ENCODE results near the gene ARHGAP26.
A peak's percentile ranks its signal among the peaks of the same experiment; 100 is the strongest.
"Not testable (repeated sequence)": the region's sequence is repeated elsewhere in the genome, so short reads cannot be mapped to it uniquely, and the experiment has no call there.

ARHGAP26 gene

GRCh38 chr5:143201589-143201988, 431.4 kb downstream of the ARHGAP26 start:
- DNase-seq (ENCODE audit: low spot score in 2 of 2) (no peak), ATAC-seq (ENCODE audit: low read depth) (no peak)
- H3K4me1 Mint-ChIP-seq, result peaks cover 7% of the 10 kb centered on the region
- H3K27ac Mint-ChIP-seq, result no peak overlapping the region
- no peaks in the 10 kb centered on the region for H3K27me3 Mint-ChIP-seq
- no peak overlapping the region for H3K4me3 Mint-ChIP-seq
- peaks cover 5% of the 10 kb centered on the region for H3K36me3 Mint-ChIP-seq
- peaks cover 5% of the 10 kb centered on the region for H3K9me3 Mint-ChIP-seq

GRCh38 chr5:143203301-143203956, 433.3 kb downstream of the ARHGAP26 start:
- ATAC-seq (ENCODE audit: low read depth); H3K9me3 Mint-ChIP-seq; H3K4me1 Mint-ChIP-seq; H3K36me3 Mint-ChIP-seq; DNase-seq (ENCODE audit: low spot score in 2 of 2); H3K4me3 Mint-ChIP-seq; H3K27me3 Mint-ChIP-seq; H3K27ac Mint-ChIP-seq: not testable (repeated sequence)

- H3K36me3 Mint-ChIP-seq, result peaks cover 7% of the 10 kb centered on the region
- H3K27me3 Mint-ChIP-seq, result no peaks in the 10 kb centered on the region
- no peak overlapping the region for H3K4me3 Mint-ChIP-seq
- peaks cover 8% of the 10 kb centered on the region for H3K4me1 Mint-ChIP-seq
- H3K9me3 Mint-ChIP-seq, result peaks cover 1% of the 10 kb centered on the region
- ATAC-seq (ENCODE audit: low read depth), result no peak
- DNase-seq (ENCODE audit: low spot score in 2 of 2), result no peak
- no peak overlapping the region for H3K27ac Mint-ChIP-seq
Observed at GRCh38 chr5:143204474-143205246, 434.5 kb downstream of the ARHGAP26 start.

- peaks cover 10% of the 10 kb centered on the region for H3K36me3 Mint-ChIP-seq
- H3K9me3 Mint-ChIP-seq, result peaks cover 1% of the 10 kb centered on the region
- DNase-seq (ENCODE audit: low spot score in 2 of 2) (no peak), ATAC-seq (ENCODE audit: low read depth) (no peak)
- no peak overlapping the region for H3K27ac Mint-ChIP-seq
- peaks cover 8% of the 10 kb centered on the region for H3K4me1 Mint-ChIP-seq
- peaks cover 2% of the 10 kb centered on the region for H3K27me3 Mint-ChIP-seq
- H3K4me3 Mint-ChIP-seq, result no peak overlapping the region
Observed at GRCh38 chr5:143205386-143205785, 435.2 kb downstream of the ARHGAP26 start.

- Mint-ChIP-seq H3K9me3 (peaks cover 1% of the 10 kb centered on the region), H3K4me3 (peak overlapping the region; percentile 9), H3K36me3 (peaks cover 10% of the 10 kb centered on the region), H3K27me3 (peaks cover 2% of the 10 kb centered on the region), H3K27ac (no peak overlapping the region), H3K4me1 (peaks cover 8% of the 10 kb centered on the region)
- DNase-seq (ENCODE audit: low spot score in 2 of 2) (no peak), ATAC-seq (ENCODE audit: low read depth) (no peak)
Observed at GRCh38 chr5:143205883-143206195, 435.7 kb downstream of the ARHGAP26 start.

GRCh38 chr5:143206196-143207053, 436.2 kb downstream of the ARHGAP26 start:
- H3K27me3 Mint-ChIP-seq, result peaks cover 2% of the 10 kb centered on the region
- H3K9me3 Mint-ChIP-seq, result peaks cover 1% of the 10 kb centered on the region
- DNase-seq (ENCODE audit: low spot score in 2 of 2) (no peak), ATAC-seq (ENCODE audit: low read depth) (peak; percentile 37)
- H3K4me1 Mint-ChIP-seq, result peaks cover 8% of the 10 kb centered on the region
- H3K36me3 Mint-ChIP-seq, result peaks cover 10% of the 10 kb centered on the region
- peak overlapping the region; percentile 46 for H3K4me3 Mint-ChIP-seq
- peak overlapping the region; percentile 54 for H3K27ac Mint-ChIP-seq

GRCh38 chr5:143207058-143207457, 436.9 kb downstream of the ARHGAP26 start:
- no peak overlapping the region for H3K27ac Mint-ChIP-seq
- H3K9me3 Mint-ChIP-seq, result peaks cover 1% of the 10 kb centered on the region
- ATAC-seq (ENCODE audit: low read depth) (no peak), DNase-seq (ENCODE audit: low spot score in 2 of 2) (no peak)
- peaks cover 8% of the 10 kb centered on the region for H3K4me1 Mint-ChIP-seq
- peak overlapping the region; percentile 9 for H3K4me3 Mint-ChIP-seq
- peaks cover 12% of the 10 kb centered on the region for H3K36me3 Mint-ChIP-seq
- H3K27me3 Mint-ChIP-seq, result peaks cover 2% of the 10 kb centered on the region

GRCh38 chr5:143207563-143208364, 437.6 kb downstream of the ARHGAP26 start:
- peaks cover 8% of the 10 kb centered on the region for H3K36me3 Mint-ChIP-seq
- H3K27me3 Mint-ChIP-seq, result peaks cover 2% of the 10 kb centered on the region
- H3K9me3 Mint-ChIP-seq, result peaks cover 1% of the 10 kb centered on the region
- ATAC-seq (ENCODE audit: low read depth) (no peak), DNase-seq (ENCODE audit: low spot score in 2 of 2) (no peak)
- no peak overlapping the region for H3K4me3 Mint-ChIP-seq
- no peak overlapping the region for H3K27ac Mint-ChIP-seq
- H3K4me1 Mint-ChIP-seq, result peaks cover 8% of the 10 kb centered on the region

GRCh38 chr5:143208365-143208641, 438.1 kb downstream of the ARHGAP26 start:
- peaks cover 1% of the 10 kb centered on the region for H3K9me3 Mint-ChIP-seq
- H3K4me3 Mint-ChIP-seq, result no peak overlapping the region
- peaks cover 2% of the 10 kb centered on the region for H3K27me3 Mint-ChIP-seq
- no peak for DNase-seq (ENCODE audit: low spot score in 2 of 2)
- peaks cover 11% of the 10 kb centered on the region for H3K4me1 Mint-ChIP-seq
- ATAC-seq (ENCODE audit: low read depth), result no peak
- peaks cover 8% of the 10 kb centered on the region for H3K36me3 Mint-ChIP-seq
- no peak overlapping the region for H3K27ac Mint-ChIP-seq

- peaks cover 12% of the 10 kb centered on the region for H3K4me1 Mint-ChIP-seq
- no peak overlapping the region for H3K4me3 Mint-ChIP-seq
- DNase-seq (ENCODE audit: low spot score in 2 of 2), result no peak
- H3K9me3 Mint-ChIP-seq, result peaks cover 1% of the 10 kb centered on the region
- peaks cover 2% of the 10 kb centered on the region for H3K27me3 Mint-ChIP-seq
- no peak for ATAC-seq (ENCODE audit: low read depth)
- peaks cover 8% of the 10 kb centered on the region for H3K36me3 Mint-ChIP-seq
- no peak overlapping the region for H3K27ac Mint-ChIP-seq
Observed at GRCh38 chr5:143208781-143209510, 438.8 kb downstream of the ARHGAP26 start.

- H3K4me3 Mint-ChIP-seq, result no peak overlapping the region
- H3K4me1 Mint-ChIP-seq, result peaks cover 14% of the 10 kb centered on the region
- no peak overlapping the region for H3K27ac Mint-ChIP-seq
- H3K36me3 Mint-ChIP-seq, result peaks cover 8% of the 10 kb centered on the region
- peaks cover 2% of the 10 kb centered on the region for H3K27me3 Mint-ChIP-seq
- ATAC-seq (ENCODE audit: low read depth) (no peak), DNase-seq (ENCODE audit: low spot score in 2 of 2) (no peak)
- H3K9me3 Mint-ChIP-seq, result peaks cover 1% of the 10 kb centered on the region
Observed at GRCh38 chr5:143209881-143210395, 439.8 kb downstream of the ARHGAP26 start.

GRCh38 chr5:143210576-143210975, 440.4 kb downstream of the ARHGAP26 start:
- peaks cover 17% of the 10 kb centered on the region for H3K4me1 Mint-ChIP-seq
- H3K4me3 Mint-ChIP-seq, result no peak overlapping the region
- peaks cover 10% of the 10 kb centered on the region for H3K36me3 Mint-ChIP-seq
- no peak for ATAC-seq (ENCODE audit: low read depth)
- H3K27me3 Mint-ChIP-seq, result peaks cover 2% of the 10 kb centered on the region
- H3K27ac Mint-ChIP-seq, result no peak overlapping the region
- DNase-seq (ENCODE audit: low spot score in 2 of 2), result no peak
- H3K9me3 Mint-ChIP-seq, result peaks cover 1% of the 10 kb centered on the region

- no peak overlapping the region for H3K4me3 Mint-ChIP-seq
- ATAC-seq (ENCODE audit: low read depth), result no peak
- peaks cover 16% of the 10 kb centered on the region for H3K36me3 Mint-ChIP-seq
- no peak overlapping the region for H3K27ac Mint-ChIP-seq
- DNase-seq (ENCODE audit: low spot score in 2 of 2), result no peak
- peaks cover 1% of the 10 kb centered on the region for H3K9me3 Mint-ChIP-seq
- peaks cover 10% of the 10 kb centered on the region for H3K4me1 Mint-ChIP-seq
- H3K27me3 Mint-ChIP-seq, result peaks cover 2% of the 10 kb centered on the region
Observed at GRCh38 chr5:143212261-143212660, 442.1 kb downstream of the ARHGAP26 start.
